ENCODE results near the gene TPRG1.

DNA sequence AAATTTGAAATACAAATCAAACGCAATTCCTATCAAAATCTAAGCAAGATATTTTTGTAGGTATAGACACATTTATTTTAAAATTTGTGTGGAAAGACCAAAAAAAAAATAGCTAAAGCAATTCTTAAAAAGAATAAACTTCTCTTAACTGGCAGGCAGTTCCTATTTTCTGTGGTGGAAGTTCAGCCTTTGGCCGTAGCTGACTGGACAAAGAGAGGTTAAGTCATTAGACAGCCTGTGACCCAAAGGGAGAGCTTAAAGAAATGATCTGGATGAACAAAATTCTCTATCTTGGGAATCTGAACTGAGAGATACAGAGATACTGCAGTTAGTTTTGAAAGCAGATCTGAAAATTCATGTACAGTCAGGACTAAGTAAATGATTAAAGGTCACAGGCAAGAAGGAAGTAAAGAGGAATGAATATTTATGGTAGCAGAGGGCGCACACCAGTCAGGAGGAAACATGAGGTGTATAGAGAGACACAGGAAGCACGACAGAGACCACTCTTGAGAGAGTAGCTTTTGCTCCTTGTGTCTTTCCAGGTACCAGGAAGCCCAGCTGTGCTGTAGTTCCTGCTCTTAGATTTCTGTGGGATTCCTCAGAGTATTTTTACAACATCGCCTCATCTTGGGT is 57.5 kb downstream of the TPRG1 start:
- TF ChIP-seq, protein P1, sequence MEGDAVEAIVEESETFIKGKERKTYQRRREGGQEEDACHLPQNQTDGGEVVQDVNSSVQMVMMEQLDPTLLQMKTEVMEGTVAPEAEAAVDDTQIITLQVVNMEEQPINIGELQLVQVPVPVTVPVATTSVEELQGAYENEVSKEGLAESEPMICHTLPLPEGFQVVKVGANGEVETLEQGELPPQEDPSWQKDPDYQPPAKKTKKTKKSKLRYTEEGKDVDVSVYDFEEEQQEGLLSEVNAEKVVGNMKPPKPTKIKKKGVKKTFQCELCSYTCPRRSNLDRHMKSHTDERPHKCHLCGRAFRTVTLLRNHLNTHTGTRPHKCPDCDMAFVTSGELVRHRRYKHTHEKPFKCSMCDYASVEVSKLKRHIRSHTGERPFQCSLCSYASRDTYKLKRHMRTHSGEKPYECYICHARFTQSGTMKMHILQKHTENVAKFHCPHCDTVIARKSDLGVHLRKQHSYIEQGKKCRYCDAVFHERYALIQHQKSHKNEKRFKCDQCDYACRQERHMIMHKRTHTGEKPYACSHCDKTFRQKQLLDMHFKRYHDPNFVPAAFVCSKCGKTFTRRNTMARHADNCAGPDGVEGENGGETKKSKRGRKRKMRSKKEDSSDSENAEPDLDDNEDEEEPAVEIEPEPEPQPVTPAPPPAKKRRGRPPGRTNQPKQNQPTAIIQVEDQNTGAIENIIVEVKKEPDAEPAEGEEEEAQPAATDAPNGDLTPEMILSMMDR (IDR thresholded peaks at IDR 0.05; ENCODE audit: insufficient read depth, low read length), result no peak
- TF ChIP-seq, protein P2, sequence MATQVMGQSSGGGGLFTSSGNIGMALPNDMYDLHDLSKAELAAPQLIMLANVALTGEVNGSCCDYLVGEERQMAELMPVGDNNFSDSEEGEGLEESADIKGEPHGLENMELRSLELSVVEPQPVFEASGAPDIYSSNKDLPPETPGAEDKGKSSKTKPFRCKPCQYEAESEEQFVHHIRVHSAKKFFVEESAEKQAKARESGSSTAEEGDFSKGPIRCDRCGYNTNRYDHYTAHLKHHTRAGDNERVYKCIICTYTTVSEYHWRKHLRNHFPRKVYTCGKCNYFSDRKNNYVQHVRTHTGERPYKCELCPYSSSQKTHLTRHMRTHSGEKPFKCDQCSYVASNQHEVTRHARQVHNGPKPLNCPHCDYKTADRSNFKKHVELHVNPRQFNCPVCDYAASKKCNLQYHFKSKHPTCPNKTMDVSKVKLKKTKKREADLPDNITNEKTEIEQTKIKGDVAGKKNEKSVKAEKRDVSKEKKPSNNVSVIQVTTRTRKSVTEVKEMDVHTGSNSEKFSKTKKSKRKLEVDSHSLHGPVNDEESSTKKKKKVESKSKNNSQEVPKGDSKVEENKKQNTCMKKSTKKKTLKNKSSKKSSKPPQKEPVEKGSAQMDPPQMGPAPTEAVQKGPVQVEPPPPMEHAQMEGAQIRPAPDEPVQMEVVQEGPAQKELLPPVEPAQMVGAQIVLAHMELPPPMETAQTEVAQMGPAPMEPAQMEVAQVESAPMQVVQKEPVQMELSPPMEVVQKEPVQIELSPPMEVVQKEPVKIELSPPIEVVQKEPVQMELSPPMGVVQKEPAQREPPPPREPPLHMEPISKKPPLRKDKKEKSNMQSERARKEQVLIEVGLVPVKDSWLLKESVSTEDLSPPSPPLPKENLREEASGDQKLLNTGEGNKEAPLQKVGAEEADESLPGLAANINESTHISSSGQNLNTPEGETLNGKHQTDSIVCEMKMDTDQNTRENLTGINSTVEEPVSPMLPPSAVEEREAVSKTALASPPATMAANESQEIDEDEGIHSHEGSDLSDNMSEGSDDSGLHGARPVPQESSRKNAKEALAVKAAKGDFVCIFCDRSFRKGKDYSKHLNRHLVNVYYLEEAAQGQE (IDR thresholded peaks at IDR 0.05; ENCODE audit: insufficient replicate concordance, low read depth), result no peak
